K562 (cell line): ENCODE data around the gene STX18. TPM values are rescaled to one million over a fixed set of nuclear protein-coding genes. Genes with fewer than 3 reads are reported as not detected.

Experiments
- CEBPG ChIP-seq, 3 experiments: fragments of 200-800 bp in 1 of 3; sonication (Bioruptor generic) in 1 of 3; sonication (generic) in 1 of 3; formaldehyde crosslinking in 1 of 3; IDR thresholded peaks in 2 of 3; conservative IDR thresholded peaks in 1 of 3; 2 replicates each; pipeline versions ENCODE4 v1.6.1 to v1.8.0; 2016 to 2022; ENCODE audit warnings: missing compliant biosample characterization in 2 of 3, missing genetic modification characterization in 2 of 3, mild to moderate bottlenecking in 1 of 3, missing genetic modification reagents in 1 of 3
- HMBOX1 ChIP-seq: sonication (generic); IDR thresholded peaks from 2 replicates; pipeline ENCODE4 v1.6.1; 2016
- HNRNPH1 ChIP-seq: fragments of 200-400 bp; formaldehyde crosslinking; optimal IDR thresholded peaks from 2 replicates; pipeline ENCODE3; 2017; ENCODE audit warnings: low read depth, mild to moderate bottlenecking, low read length, moderate library complexity
- NUFIP1 ChIP-seq: fragments of 450-650 bp; IDR thresholded peaks from 2 replicates; pipeline ENCODE4 v1.6.1; 2018; ENCODE audit not compliant: partially characterized antibody
- POLR2AphosphoS5 ChIP-seq: IDR thresholded peaks from 2 replicates; pipeline ENCODE4 v1.6.1; 2011; ENCODE audit warnings: mild to moderate bottlenecking, low read depth, low read length, moderate library complexity; ENCODE audit not compliant: control insufficient read depth, insufficient read depth
- RHOXF2B ChIP-seq: fragments of 250-450 bp; sonication (Bioruptor Pico); conservative IDR thresholded peaks from 2 replicates; pipeline ENCODE4 v1.5.1; 2021
- SRSF7 ChIP-seq: fragments of 200-400 bp; formaldehyde crosslinking; optimal IDR thresholded peaks from 2 replicates; pipeline ENCODE3; 2017; ENCODE audit warnings: mild to moderate bottlenecking, low read depth, low read length
- TSC22D4 ChIP-seq: fragments of 450-650 bp; IDR thresholded peaks from 2 replicates; pipeline ENCODE4 v1.6.1; 2016; ENCODE audit warnings: missing genetic modification characterization, missing biosample characterization, control low read depth
- VEZF1 ChIP-seq: fragments of 200-800 bp; sonication (Bioruptor generic); IDR thresholded peaks from 2 replicates; pipeline ENCODE4 v1.6.1; 2017; ENCODE audit warnings: missing genetic modification characterization, missing compliant biosample characterization
- ZC3H8 ChIP-seq: fragments of 450-650 bp; IDR thresholded peaks from 2 replicates; pipeline ENCODE4 v1.6.1; 2017
- ZFP36 ChIP-seq: fragments of 150-350 bp; IDR thresholded peaks from 2 replicates; pipeline ENCODE4 v1.6.1; 2018; ENCODE audit warnings: low read length, low read depth; ENCODE audit not compliant: partially characterized antibody
- ZNF124 ChIP-seq: sonication (generic); formaldehyde crosslinking; IDR thresholded peaks from 2 replicates; pipeline ENCODE4 v1.8.1; 2022; ENCODE audit warnings: missing genetic modification reagents
- ZNF23 ChIP-seq: fragments of 250-450 bp; sonication (Bioruptor Pico); IDR thresholded peaks from 2 replicates; pipeline ENCODE4 v1.4.0; 2020; ENCODE audit warnings: mild to moderate bottlenecking
- ZNF444 ChIP-seq: fragments of 250-450 bp; sonication (Bioruptor Pico); IDR thresholded peaks from 2 replicates; pipeline ENCODE4 v1.4.0; 2020; ENCODE audit warnings: mild to moderate bottlenecking, moderate library complexity
- ZNF609 ChIP-seq: sonication (generic); formaldehyde crosslinking; IDR thresholded peaks from 2 replicates; pipeline ENCODE4 v1.8.1; 2023; ENCODE audit warnings: missing genetic modification reagents, mild to moderate bottlenecking, borderline replicate concordance
- ZNF764 ChIP-seq: fragments of 250-450 bp; sonication (Bioruptor Pico); IDR thresholded peaks from 2 replicates; pipeline ENCODE4 v1.4.0; 2020; ENCODE audit warnings: low read depth, mild to moderate bottlenecking, moderate library complexity
- ZNF785 ChIP-seq: fragments of 250-450 bp; sonication (Bioruptor Pico); IDR thresholded peaks from 2 replicates; pipeline ENCODE4 v1.4.0; 2020; ENCODE audit warnings: mild to moderate bottlenecking
- polyA plus RNA-seq, 8 experiments: library from polyadenylated mRNA; depleted of rRNA in 4 of 8; stranded (reverse) in 5 of 8; unstranded in 3 of 8; fragments of >200 nt; fragmentation: Nextera tagmentation in 2 of 8; fragmentation: Illumina TruSeq in 1 of 8; extraction: Ambion mirVana in 2 of 8; extraction: Trizol in 1 of 8; gene quantifications; 2 replicates each; pipeline versions ENCODE4 v1.2.1 to v1.2.3, GENCODE V29; 2011 to 2014; ENCODE audit warnings: inconsistent platforms in 1 of 8, missing spikeins in 1 of 8
- total RNA-seq, 7 experiments: library from RNA; depleted of rRNA in 6 of 7; stranded (reverse); fragments of >200 nt in 6 of 7; fragmentation: Illumina TruSeq in 2 of 7; extraction: Trizol in 2 of 7; gene quantifications; 2 replicates each; pipeline versions ENCODE4 v1.2.1 to v1.2.3, GENCODE V29; 2011 to 2021; ENCODE audit warnings: low replicate concordance in 1 of 7

The STX18 gene
- total and polyA plus RNA-seq, 9 of the 15 experiments (the other 6 are each of a cell fraction or from before 2014, with no cell fraction given): 6.2 to 41.7 (median 22.7) TPM

GRCh38 chr4:4532371-4533154 lies 9.3 kb downstream of the STX18 start (continued):
- TF ChIP-seq POLR2AphosphoS5 (no peak), TSC22D4 (tag) (no peak), ZNF124 (no peak), NUFIP1 (no peak), ZC3H8 (no peak), ZNF785 (CRISPR knock-in tag) (no peak), SRSF7 (no peak), CEBPG (CRISPR knock-in tag; IDR thresholded peaks at IDR 0.05) (no peak), CEBPG (tag; conservative IDR thresholded peaks at IDR 0.05 in 1 of 2, IDR thresholded peaks at IDR 0.05 in 1 of 2) (0 out of 4 replicates have a peak, but pooled peaks of 1 of the 2 experiments have one; percentile 34), ZNF23 (CRISPR knock-in tag) (no peak), ZNF764 (no peak), RHOXF2B (CRISPR knock-in tag) (no peak), VEZF1 (CRISPR knock-in tag) (no peak), HNRNPH1 (no peak), HMBOX1 (no peak), ZFP36 (peak; percentile 66), ZNF609 (no peak), ZNF444 (CRISPR knock-in tag) (no peak)
